GM21619 (cell line): ENCODE data around the gene TTC7B.

Experiments used
- ATAC-seq: cut with Tn5 transposase; IDR thresholded peaks from one replicate; pipeline ENCODE4 v1.9.1; 2021; ENCODE audit not compliant: unreplicated experiment

TTC7B gene

GRCh38 chr14:90499908-90500664 lies 316.1 kb downstream of the TTC7B start:
- no peak for ATAC-seq

GRCh38 chr14:90499121-90499520 lies 317.1 kb downstream of the TTC7B start:
- ATAC-seq, result no peak

DNA sequence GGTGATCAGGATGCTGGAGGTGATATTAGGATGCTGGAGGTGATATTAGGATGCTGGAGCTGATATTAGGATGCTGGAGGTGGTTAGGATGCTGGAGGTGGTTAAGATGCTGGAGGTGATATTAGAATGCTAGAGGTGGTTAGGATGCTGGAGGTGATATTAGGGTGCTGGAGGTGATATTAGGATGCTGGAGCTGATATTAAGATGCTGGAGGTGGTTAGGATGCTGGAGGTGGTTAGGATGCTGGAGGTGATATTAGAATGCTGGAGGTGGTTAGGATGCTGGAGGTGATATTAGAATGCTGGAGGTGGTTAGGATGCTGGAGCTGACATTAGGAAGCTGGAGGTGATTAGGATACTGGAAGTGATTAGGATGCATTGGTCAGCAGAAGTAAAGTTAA lies 318.0 kb downstream of the TTC7B start:
- no peak for ATAC-seq

- no peak for ATAC-seq
Observed at GRCh38 chr14:90496379-90496778, 319.9 kb downstream of the TTC7B start.

DNA sequence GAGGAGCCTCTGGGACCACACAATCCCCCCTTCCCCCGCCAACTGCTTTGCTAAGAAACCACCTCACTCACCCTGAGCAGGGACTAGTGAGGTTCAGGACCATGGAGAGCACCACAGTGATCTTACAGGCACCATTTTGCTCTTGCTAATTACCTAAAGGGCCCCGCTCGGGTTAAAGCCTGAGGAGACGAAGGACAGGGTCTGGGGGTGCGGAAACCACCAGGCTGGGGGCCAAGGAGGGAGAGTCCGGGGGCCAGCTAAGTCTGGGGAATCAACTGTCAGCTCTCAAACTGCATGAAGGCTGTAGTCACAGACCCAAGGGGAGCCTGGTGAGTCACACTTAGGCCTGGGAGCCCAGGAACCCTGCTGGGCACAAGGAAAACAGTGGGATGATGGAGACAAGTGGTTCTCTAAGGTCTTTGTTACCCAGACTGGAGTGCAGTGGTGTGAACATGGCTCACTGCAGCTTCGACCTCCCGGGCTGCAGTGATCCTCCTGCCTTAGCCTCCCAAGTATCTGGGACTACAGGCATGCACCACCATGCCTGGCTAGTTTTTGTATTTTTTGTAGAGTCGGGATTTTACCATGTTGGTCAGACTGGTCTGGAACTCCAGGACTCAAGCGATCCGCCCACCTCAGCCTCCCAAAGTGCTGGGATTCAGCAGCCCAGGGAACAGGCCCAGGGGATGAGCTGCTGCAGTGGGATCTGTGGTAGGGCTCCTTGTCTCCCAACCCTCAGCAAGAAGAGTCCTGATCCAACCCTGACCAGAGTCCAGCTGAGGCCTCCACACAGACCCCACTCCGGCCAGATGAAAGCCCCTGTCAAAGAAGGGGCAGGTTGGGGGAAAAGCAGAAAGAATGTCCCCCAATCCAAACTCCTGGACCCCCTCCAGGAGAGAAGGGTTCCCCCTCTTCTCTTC lies 320.6 kb downstream of the TTC7B start:
- ATAC-seq, result no peak

- ATAC-seq, result no peak
Observed at GRCh38 chr14:90491911-90492531, 324.2 kb downstream of the TTC7B start.

DNA sequence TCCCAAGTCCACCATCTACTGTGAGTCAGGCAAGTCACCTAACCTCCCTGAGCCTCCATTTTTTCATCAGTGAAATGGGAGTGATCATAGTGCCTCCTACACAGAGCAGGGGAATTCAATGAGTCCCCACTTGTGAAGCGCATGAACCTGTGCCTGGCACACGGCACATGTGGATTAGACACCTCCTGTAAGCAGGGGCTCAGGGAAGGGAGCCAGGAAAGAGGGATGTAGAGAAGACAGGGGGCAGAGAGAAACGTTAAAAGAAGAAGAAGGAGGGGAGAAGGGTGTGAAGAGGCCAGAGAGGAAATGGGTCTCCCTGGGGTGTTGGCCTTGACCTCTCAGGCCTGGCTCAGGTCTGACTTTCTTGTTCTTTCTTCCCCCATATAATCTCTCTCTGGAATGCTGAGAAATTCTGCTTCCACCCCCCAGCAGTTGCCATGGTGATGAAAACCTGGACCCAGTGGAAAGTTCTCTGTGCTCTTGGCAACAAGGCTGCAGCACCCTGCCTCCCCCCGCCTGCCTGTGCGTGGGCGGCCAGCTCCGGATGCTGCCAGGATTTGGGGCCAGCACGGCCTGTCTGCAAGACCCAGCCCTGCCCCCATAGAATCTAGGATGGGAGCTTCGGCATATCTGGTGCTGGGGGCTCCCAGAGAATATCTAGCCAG lies 324.9 kb downstream of the TTC7B start:
- no peak for ATAC-seq

DNA sequence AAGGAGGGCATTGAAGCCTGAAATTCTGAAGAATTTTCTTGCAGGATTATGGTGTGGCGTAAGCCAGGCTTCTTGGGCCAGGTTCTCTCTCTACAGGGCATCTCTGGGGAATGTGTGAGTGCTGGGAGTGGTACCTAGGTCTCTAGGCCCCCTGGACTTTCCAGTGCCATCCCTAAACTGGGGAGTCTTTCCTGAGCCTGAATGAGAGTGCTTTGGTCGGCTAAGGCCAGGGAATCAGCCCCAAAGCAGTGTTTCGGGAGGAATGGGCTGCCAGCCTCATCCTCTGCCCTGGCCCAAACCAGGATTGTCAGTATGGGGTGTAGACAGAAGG lies 325.5 kb downstream of the TTC7B start:
- ATAC-seq, result no peak

GRCh38 chr14:90489916-90490719 lies 326.1 kb downstream of the TTC7B start:
- ATAC-seq, result no peak

DNA sequence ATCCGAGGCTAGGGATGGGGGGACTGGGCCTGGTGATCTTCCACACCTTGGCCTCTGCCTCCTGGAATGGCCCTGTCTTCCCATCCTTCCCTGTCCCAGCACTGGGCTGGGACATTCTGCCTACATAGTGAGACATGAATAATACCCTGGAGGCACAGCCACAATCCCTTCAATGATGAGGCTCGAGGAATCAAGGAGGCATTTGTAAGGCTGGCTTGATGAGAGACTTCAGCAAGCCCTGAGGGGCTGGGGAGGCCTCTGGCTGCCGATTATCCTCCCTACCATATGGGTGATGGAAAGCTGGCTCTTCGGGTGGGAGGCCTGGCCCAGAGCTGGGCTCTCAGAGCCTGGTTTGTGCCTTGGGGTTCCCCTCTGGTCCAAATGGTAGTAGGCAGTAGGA lies 326.9 kb downstream of the TTC7B start:
- no peak for ATAC-seq

DNA sequence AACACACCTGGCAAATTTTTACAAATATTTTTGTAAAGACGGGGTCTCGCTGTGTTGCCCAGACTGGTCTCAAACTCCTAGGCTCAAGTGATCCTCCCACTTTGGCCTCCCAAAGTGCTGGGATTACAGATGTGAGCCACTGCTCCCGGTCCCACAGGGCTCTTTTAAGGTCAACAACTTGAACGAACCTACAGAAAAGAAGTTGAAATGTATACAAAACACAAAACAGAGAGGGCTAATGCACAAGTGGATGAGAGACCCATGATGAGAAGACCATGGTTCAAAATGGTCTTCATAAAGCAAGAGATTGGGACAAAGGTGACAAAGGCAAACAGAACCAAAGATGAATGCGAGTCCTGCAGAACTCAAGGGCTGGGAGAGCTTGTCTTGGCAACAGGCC lies 328.0 kb downstream of the TTC7B start:
- ATAC-seq, result no peak

DNA sequence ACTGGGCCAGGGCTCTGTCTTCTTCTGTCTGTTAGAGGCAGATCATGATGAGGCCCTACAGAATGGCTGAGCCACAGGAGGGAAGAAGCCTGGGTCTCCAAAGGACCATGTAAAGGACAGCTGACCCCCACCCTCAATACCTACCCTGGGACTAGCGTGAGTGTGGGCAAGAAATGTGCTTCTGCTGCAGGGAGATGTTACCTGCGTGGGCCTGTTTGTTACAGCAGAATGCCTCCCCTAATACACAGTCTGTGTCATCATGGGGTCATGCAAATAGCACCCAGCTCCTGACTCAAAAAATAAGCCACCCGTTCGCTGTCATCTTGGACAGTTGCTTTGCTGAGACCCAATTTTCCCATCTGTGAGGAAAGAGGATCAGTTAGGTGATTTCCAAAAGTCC lies 328.8 kb downstream of the TTC7B start:
- ATAC-seq, result no peak

DNA sequence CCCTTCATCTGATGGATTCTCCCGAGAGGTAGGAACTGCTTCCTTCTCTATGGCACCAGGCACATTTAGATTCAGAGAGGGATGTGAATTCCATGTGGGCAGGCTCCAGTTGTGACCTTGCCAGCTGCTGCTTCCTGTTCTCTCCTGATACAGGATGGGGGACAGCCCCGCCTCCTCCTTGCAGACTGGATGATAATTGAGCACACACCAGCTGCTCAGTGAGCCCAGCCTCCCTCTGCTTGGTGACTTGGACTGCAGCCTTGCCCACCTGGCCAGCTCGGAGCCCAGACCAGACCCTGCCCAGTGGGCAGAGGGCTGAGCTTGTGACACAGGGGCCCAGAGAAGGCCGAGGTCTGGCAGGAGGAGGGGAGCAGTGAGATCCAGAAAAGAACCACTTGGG lies 329.2 kb downstream of the TTC7B start:
- no peak for ATAC-seq

GRCh38 chr14:90484291-90484690 lies 331.9 kb downstream of the TTC7B start:
- ATAC-seq, result no peak

GRCh38 chr14:90483571-90483974 lies 332.7 kb downstream of the TTC7B start:
- ATAC-seq, result no peak

- no peak for ATAC-seq
Observed at GRCh38 chr14:90483117-90483516, 333.1 kb downstream of the TTC7B start.

DNA sequence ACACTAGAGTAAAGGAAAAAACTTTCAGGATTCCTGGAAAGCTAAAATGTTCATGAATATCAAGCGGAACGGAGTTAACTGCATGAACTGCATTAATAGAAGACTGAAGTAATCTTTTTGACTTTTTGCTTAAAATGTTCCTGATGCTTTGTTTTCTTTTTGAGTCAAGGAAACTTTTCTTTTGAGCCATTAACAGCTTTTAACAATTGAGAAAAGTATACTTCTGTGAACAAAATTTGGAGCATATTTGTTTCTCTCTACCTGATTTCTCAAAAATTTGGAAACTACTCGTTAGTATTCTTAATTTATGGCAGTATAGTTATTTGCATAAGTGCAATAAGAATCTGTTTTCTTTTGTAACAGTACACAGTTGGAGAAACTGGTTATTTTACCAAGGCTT lies 340.9 kb downstream of the TTC7B start:
- ATAC-seq, result no peak
